Tibial nerve (tissue), 4 donors: ENCODE measurements around the gene ARIH2. TPM values are rescaled to one million over a fixed set of nuclear protein-coding genes. Genes with fewer than 3 reads are reported as not detected.
A peak's percentile ranks its signal among the peaks of the same experiment; 100 is the strongest.
"Not testable (repeated sequence)": the region's sequence is repeated elsewhere in the genome, so short reads cannot be mapped to it uniquely, and the experiment has no call there.

Source experiments
- DNase-seq, 2 donors: peaks; one replicate each; pipeline ENCODE4 v3.0.0-alpha.2; 2019; ENCODE audit warnings: low spot score in 2 of 2
- H3K27ac ChIP-seq, 4 donors: fragments of 200-600 bp; sonication (generic) in 3 of 4; one replicate each; pipeline ENCODE4 v1.5.1; 2017 to 2019; ENCODE audit warnings: mild to moderate bottlenecking in 1 of 4
- H3K27me3 ChIP-seq, 2 donors: fragments of 200-600 bp; sonication (generic) in 1 of 2; one replicate each; pipeline versions ENCODE4 v1.5.1 to v1.6.0; 2017 to 2019
- H3K36me3 ChIP-seq, 3 donors: fragments of 200-600 bp; sonication (generic); one replicate each; pipeline ENCODE4 v1.5.1; 2018 to 2019
- H3K4me1 ChIP-seq, 4 donors: fragments of 200-600 bp; sonication (generic) in 3 of 4; one replicate each; pipeline ENCODE4 v1.5.1; 2017 to 2019
- H3K4me3 ChIP-seq, 4 donors: fragments of 200-600 bp; sonication (generic) in 3 of 4; one replicate each; pipeline ENCODE4 v1.5.1; 2017 to 2019; ENCODE audit warnings: mild to moderate bottlenecking in 1 of 4, moderate library complexity in 1 of 4
- H3K9me3 ChIP-seq, 4 donors: fragments of 200-600 bp; sonication (generic) in 3 of 4; one replicate each; pipeline ENCODE4 v1.5.1; 2017 to 2019
- CTCF ChIP-seq, 5 experiments: fragments of 200-600 bp in 3 of 5; fragments of 450-650 bp in 2 of 5; sonication (generic) in 3 of 5; IDR thresholded peaks; one replicate each; pipeline ENCODE4 v1.5.1; 2016 to 2019; ENCODE audit warnings: antibody characterized with exemption in 5 of 5, mild to moderate bottlenecking in 3 of 5, moderate library complexity in 2 of 5
- EP300 ChIP-seq, 2 donors: sonication (generic); formaldehyde crosslinking; IDR thresholded peaks; one replicate each; pipeline ENCODE4 v1.6.1; 2017; ENCODE audit warnings: antibody characterized with exemption in 2 of 2, mild to moderate bottlenecking in 1 of 2
- POLR2A ChIP-seq, 2 donors: fragments of 450-650 bp; IDR thresholded peaks; one replicate each; pipeline ENCODE4 v1.6.1; 2017; ENCODE audit warnings: antibody characterized with exemption in 2 of 2, mild to moderate bottlenecking in 2 of 2, moderate library complexity in 2 of 2
- WGBS, 2 donors: methylation state at CpG; one replicate each; pipeline ENCODE4 v1.1.5; 2018; 5-methylcytosine and 5-hydroxymethylcytosine counted together
- total RNA-seq, 4 donors: library from RNA; depleted of rRNA; stranded (reverse); fragments of >200 nt; gene quantifications; one replicate each; pipeline ENCODE4 v1.1.0, GENCODE V29; 2016

ARIH2 gene
- total RNA-seq, 4 donors from 2014 or later, result 68.8 to 115 (median 94.4) TPM

- no peak for DNase-seq
- peaks cover 0 to 28% (median 11%) of the 10 kb centered on the region in 4 donors for H3K4me1 ChIP-seq
- WGBS, 2 donors, result 3% methylated on average over 21 of the region's 32 CpGs; no CpG with 5 or more reads in 1 of the 2 donors
- H3K27ac ChIP-seq, result peak overlapping the region; percentile 97 to 99 (median 98)
- H3K4me3 ChIP-seq, result peak overlapping the region; percentile 80 to 98 (median 87)
- peaks cover 0 to 33% (median 0%) of the 10 kb centered on the region in 3 donors for H3K36me3 ChIP-seq
- no peaks in the 10 kb centered on the region for H3K9me3 ChIP-seq
- no peak for TF ChIP-seq POLR2A (IDR thresholded peaks at IDR 0.05)
- TF ChIP-seq CTCF (IDR thresholded peaks at IDR 0.05), result no peak
- no peak for TF ChIP-seq EP300 (IDR thresholded peaks at IDR 0.05)
- no peaks in the 10 kb centered on the region for H3K27me3 ChIP-seq
These were observed 87.9 kb downstream of the ARIH2 start for GRCh38 chr3:49006408-49007067.

GRCh38 chr3:49007068-49007770 lies 88.6 kb downstream of the ARIH2 start, which contains the start of gene WDR6:
TSS of gene WDR6 (plus strand) at chr3:49007391. CDS start at chr3:49007432, 41 bp downstream.
- H3K4me3 ChIP-seq, result peak within 1 kb of the TSS; percentile 80 to 98 (median 87)
- 0% methylated on average over 44 to 54 of the region's 65 CpGs for WGBS, 2 donors
- H3K27me3 ChIP-seq, result no peaks in the 10 kb centered on the region
- TF ChIP-seq CTCF (IDR thresholded peaks at IDR 0.05) (peak; percentile 41 to 78 (median 59)), POLR2A (IDR thresholded peaks at IDR 0.05) (peak; percentile 30 to 81), EP300 (IDR thresholded peaks at IDR 0.05) (peak; percentile 65 to 94)
- peaks cover 0 to 33% (median 0%) of the 10 kb centered on the region in 3 donors for H3K36me3 ChIP-seq
- H3K9me3 ChIP-seq, result no peaks in the 10 kb centered on the region
- H3K4me1 ChIP-seq, result peaks cover 0 to 29% (median 11%) of the 10 kb centered on the region in 4 donors
- DNase-seq, result peak; percentile 94 to 95
- peak within 1 kb of the TSS; percentile 97 to 99 (median 98) for H3K27ac ChIP-seq

GRCh38 chr3:49007771-49008528 lies 89.3 kb downstream of the ARIH2 start:
- Histone ChIP-seq H3K36me3 (peaks cover 0 to 33% (median 0%) of the 10 kb centered on the region in 3 donors), H3K27ac (peak overlapping the region; percentile 97 to 99 (median 98)), H3K27me3 (no peaks in the 10 kb centered on the region), H3K9me3 (no peaks in the 10 kb centered on the region), H3K4me1 (peaks cover 0 to 34% (median 11%) of the 10 kb centered on the region in 4 donors), H3K4me3 (peak overlapping the region; percentile 80 to 98 (median 87))
- peak; percentile 77 for DNase-seq
- TF ChIP-seq CTCF (IDR thresholded peaks at IDR 0.05) (no peak), POLR2A (IDR thresholded peaks at IDR 0.05) (no peak), EP300 (IDR thresholded peaks at IDR 0.05) (no peak)
- 12 to 13% methylated on average over 36 to 40 of the region's 41 CpGs for WGBS, 2 donors

- not testable (repeated sequence) for H3K27me3 ChIP-seq, DNase-seq, H3K9me3 ChIP-seq
- H3K4me3 ChIP-seq, result peak overlapping the region in 1 of 4 donors; percentile 80
- WGBS, 2 donors, result 79 to 88% methylated on average over 5 of the region's 5 CpGs
- peak overlapping the region in 3 of 4 donors; percentile 97 to 98 (median 98) for H3K27ac ChIP-seq
- peaks cover 0 to 39% (median 11%) of the 10 kb centered on the region in 4 donors for H3K4me1 ChIP-seq
- H3K36me3 ChIP-seq, result peaks cover 0 to 35% (median 0%) of the 10 kb centered on the region in 3 donors
These were observed 90.0 kb downstream of the ARIH2 start for GRCh38 chr3:49008627-49009026.

GRCh38 chr3:49009396-49009795 lies 90.8 kb downstream of the ARIH2 start:
- H3K4me3 ChIP-seq, result no peak overlapping the region
- TF ChIP-seq POLR2A (IDR thresholded peaks at IDR 0.05), result no peak
- TF ChIP-seq CTCF (IDR thresholded peaks at IDR 0.05), result no peak
- no peak for TF ChIP-seq EP300 (IDR thresholded peaks at IDR 0.05)
- peaks cover 0 to 39% (median 11%) of the 10 kb centered on the region in 4 donors for H3K4me1 ChIP-seq
- DNase-seq, result no peak
- H3K9me3 ChIP-seq, result no peaks in the 10 kb centered on the region
- H3K36me3 ChIP-seq, result peaks cover 0 to 37% (median 0%) of the 10 kb centered on the region in 3 donors
- WGBS, 2 donors, result 75 to 79% methylated on average over 3 of the region's 3 CpGs
- H3K27ac ChIP-seq, result no peak overlapping the region
- H3K27me3 ChIP-seq, result no peaks in the 10 kb centered on the region
